Measurements from ENCODE around the gene MUC4. TPM values are rescaled to one million over a fixed set of nuclear protein-coding genes. Genes with fewer than 3 reads are reported as not detected.
A peak's percentile ranks its signal among the peaks of the same experiment; 100 is the strongest.
"Not testable (repeated sequence)": the region's sequence is repeated elsewhere in the genome, so short reads cannot be mapped to it uniquely, and the experiment has no call there.

MUC4 gene
- total RNA-seq, 1 donor from 2014 or later = 1.1 TPM

DNA sequence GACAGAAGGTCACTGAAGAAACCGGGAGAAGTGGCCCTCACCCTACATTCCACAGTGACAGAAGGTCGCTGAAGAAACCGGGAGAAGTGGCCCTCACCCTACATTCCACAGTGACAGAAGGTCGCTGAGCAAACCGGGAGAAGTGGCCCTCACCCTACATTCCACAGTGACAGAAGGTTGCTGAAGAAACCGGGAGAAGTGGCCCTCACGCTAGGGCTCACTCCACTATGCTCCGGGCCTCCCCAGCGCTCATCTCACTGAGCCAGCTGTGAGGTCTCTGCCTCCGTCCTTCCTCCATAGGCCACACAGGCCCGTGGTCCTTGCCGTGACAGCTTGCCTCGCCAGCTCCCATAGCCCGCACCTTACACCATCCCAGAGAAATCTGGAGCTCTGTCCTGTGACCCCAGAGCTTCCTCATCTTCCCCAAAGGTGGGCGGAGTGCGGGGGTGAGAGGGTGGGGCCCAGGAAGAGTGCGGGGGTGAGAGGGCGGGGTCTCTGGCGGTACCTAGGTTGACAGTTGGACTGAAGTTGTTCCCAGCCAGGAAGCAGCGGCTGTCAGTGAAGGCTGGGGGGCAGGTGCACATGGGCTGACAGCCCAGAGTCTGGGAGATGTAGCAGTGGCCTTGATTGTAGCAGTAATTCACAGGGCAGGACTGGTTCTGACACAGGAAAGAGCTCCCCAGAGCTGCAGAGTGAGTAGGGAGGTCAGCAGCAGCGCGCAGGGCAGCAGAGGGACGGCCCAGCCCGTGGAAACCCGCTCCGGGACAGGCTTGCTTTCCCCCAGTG lies 59.0 kb downstream of the MUC4 start:
- intact Hi-C loops (cut with DNase I) = no loop called here
- H3K36me3 ChIP-seq = no peaks in the 10 kb centered on the region
- H3K9me3 ChIP-seq = no peaks in the 10 kb centered on the region
- H3K4me1 ChIP-seq = peaks cover 6% of the 10 kb centered on the region
- no peak overlapping the region for H3K4me3 ChIP-seq
- TF ChIP-seq, protein P1, sequence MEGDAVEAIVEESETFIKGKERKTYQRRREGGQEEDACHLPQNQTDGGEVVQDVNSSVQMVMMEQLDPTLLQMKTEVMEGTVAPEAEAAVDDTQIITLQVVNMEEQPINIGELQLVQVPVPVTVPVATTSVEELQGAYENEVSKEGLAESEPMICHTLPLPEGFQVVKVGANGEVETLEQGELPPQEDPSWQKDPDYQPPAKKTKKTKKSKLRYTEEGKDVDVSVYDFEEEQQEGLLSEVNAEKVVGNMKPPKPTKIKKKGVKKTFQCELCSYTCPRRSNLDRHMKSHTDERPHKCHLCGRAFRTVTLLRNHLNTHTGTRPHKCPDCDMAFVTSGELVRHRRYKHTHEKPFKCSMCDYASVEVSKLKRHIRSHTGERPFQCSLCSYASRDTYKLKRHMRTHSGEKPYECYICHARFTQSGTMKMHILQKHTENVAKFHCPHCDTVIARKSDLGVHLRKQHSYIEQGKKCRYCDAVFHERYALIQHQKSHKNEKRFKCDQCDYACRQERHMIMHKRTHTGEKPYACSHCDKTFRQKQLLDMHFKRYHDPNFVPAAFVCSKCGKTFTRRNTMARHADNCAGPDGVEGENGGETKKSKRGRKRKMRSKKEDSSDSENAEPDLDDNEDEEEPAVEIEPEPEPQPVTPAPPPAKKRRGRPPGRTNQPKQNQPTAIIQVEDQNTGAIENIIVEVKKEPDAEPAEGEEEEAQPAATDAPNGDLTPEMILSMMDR (IDR thresholded peaks at IDR 0.05) = no peak
- H3K27me3 ChIP-seq = no peaks in the 10 kb centered on the region
- no peak for DNase-seq
- peak; percentile 64 for ATAC-seq
- peak overlapping the region; percentile 11 for H3K27ac ChIP-seq

DNA sequence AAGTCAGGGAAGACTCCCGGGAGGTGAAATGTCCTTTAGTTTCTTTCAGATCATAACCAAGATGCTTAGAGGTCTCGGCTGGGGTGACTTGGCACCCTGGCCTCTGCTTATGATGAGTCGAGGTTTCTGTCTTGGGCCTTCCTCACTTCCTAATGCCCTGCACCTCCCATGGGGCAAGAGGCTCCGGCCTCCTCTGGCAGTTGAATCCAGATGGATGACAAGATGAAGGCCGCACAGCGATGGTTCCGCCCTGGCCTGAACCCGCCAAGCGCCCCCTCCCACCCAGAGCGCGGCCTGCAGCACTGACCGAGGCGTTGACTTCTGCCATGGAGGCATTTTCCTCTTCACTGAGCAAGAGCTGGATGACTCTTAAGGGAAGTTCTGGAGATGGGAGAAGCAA lies 59.7 kb downstream of the MUC4 start:
- TF ChIP-seq, protein P1 (IDR thresholded peaks at IDR 0.05) = no peak
- no peak overlapping the region for H3K27ac ChIP-seq
- H3K36me3 ChIP-seq = no peaks in the 10 kb centered on the region
- no peak for ATAC-seq
- H3K9me3 ChIP-seq = no peaks in the 10 kb centered on the region
- peaks cover 6% of the 10 kb centered on the region for H3K4me1 ChIP-seq
- no peaks in the 10 kb centered on the region for H3K27me3 ChIP-seq
- no peak overlapping the region for H3K4me3 ChIP-seq
- DNase-seq = no peak
- intact Hi-C loops (cut with DNase I) = no loop called here

DNA sequence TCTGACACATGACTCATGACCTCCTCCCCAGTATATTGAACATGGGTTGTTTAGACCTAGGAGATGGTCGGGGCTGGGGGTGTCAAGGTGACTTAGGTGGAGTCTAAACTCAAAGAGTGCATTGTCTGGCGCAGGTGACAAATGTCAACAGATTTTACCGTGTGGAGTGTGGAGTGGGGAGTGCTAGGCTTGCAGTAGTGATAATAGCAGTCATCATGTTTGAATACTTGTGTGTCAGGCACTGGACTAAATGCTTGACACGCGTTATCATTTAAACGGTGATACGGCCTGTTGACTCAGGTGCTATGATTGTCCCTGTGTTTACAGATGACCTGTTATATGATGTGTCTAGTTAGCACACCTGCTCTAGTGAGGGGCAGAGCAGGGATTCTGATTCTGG lies 60.2 kb downstream of the MUC4 start:
- Histone ChIP-seq H3K4me1 (peaks cover 6% of the 10 kb centered on the region), H3K36me3 (no peaks in the 10 kb centered on the region), H3K4me3 (no peak overlapping the region), H3K27ac (no peak overlapping the region), H3K9me3 (no peaks in the 10 kb centered on the region), H3K27me3 (no peaks in the 10 kb centered on the region)
- TF ChIP-seq, protein P1 (IDR thresholded peaks at IDR 0.05) = no peak
- intact Hi-C loops (cut with DNase I) = no loop called here
- no peak for DNase-seq
- ATAC-seq = no peak

DNA sequence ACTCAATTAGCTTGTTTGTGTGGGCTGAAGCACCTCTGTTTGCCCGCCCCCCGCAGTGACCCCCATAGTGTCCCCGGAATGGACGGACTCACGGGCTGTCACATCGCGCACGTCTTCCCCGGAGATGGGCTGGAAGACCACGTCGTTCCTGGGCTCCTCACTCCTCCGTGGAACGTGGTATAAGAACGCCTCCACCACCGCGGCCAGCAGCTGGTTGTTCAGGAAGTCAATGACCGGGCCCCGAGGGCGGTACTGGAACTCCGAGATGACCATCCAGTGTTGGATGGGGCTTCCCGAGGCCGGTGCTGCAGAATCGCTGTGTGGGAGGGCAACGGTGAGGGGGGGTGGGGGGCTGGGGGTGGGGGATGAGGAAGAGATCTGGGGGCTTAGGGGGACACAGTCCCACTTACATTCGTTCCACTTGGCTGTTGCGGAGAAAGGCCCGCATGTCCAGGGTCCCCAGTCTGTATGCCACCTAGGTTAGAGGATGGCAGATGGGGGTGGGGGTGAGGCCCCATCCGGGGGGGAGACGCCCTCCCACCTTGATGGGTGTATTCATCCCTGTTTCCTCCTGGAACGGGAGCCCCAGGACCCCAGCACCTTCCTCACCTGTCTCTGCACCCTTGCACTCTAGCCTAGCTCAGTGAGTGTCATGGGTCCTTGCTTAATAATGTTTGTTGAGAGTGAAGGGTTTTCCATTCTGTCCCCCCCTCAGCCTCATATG lies 60.8 kb downstream of the MUC4 start:
- intact Hi-C loops (cut with DNase I) = no loop called here
- Histone ChIP-seq H3K36me3 (no peaks in the 10 kb centered on the region), H3K9me3 (no peaks in the 10 kb centered on the region), H3K27ac (no peak overlapping the region), H3K27me3 (no peaks in the 10 kb centered on the region), H3K4me1 (peaks cover 6% of the 10 kb centered on the region), H3K4me3 (no peak overlapping the region)
- ATAC-seq (no peak), DNase-seq (no peak)
- TF ChIP-seq, protein P1 (IDR thresholded peaks at IDR 0.05) = no peak

DNA sequence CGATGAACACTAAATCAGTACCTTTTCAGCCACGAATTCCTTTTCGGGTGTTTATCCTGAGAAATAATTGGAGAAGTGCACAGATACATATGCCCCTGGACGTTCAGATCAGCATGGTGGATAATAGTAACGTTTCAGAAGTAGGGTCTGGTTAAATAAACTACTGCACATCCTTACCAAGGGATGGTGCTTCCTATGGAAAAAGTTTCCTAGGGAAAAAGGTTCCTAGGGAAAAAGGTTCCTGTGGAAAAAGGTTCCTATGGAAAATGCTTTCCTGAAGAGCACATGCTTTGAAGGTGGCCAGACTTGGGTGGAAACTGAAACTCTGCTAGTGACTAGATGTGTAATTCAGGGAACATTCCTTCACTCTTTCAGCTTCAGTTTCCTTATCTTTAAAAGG lies 62.6 kb downstream of the MUC4 start:
- H3K27me3 ChIP-seq; ATAC-seq; H3K4me3 ChIP-seq; H3K27ac ChIP-seq; H3K4me1 ChIP-seq; intact Hi-C loops (cut with DNase I); H3K9me3 ChIP-seq; H3K36me3 ChIP-seq; DNase-seq: not testable (repeated sequence)

DNA sequence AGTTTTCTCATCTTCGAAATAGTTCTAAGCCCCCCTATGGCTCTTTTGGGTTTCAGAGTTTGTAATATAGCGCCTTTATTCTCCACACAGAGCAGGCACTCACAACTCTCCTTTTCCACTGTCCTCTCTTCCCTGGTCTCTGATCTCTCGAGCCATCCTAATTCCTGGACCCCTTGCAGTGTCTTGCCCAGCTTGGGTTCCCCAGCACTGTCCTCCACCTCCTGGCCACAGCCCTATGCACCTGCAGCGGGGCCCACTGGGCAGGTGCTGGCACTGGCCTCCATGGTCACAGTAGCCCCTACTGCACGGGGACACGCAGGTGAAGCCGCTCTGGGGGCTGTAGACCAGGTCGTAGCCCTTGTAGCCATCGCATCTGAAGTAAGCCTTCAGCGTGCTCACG lies 63.1 kb downstream of the MUC4 start:
- no peak for DNase-seq
- Histone ChIP-seq H3K9me3 (no peaks in the 10 kb centered on the region), H3K27ac (no peak overlapping the region), H3K27me3 (no peaks in the 10 kb centered on the region), H3K36me3 (no peaks in the 10 kb centered on the region), H3K4me1 (peaks cover 6% of the 10 kb centered on the region), H3K4me3 (no peak overlapping the region)
- intact Hi-C loops (cut with DNase I) = no loop called here
- no peak for ATAC-seq
- TF ChIP-seq, protein P1 (IDR thresholded peaks at IDR 0.05) = no peak
